ENCODE measurements around the gene C1orf141.

DNA sequence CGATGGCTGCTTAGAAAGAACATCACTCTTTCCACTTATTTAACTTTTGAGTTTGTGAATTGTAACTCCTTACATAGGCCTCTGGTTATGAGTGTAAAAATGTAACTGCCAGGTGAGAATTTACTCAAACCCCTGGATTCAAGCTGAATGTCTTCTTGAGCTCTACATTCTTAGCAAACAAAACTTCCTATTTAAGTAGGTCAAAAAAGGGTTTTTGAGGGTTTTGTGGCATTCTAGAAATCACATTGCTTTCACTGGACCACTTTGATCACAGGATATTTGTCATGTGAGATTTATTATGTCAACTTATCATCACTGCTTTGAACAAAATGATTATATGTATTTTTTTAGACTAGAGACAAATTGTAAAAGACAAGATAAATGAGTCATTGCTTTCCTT, 37.2 kb upstream of the C1orf141 start:
- TF ChIP-seq POLR2AphosphoS5 (IDR thresholded peaks at IDR 0.05), result no peak
- TF ChIP-seq, protein P1, sequence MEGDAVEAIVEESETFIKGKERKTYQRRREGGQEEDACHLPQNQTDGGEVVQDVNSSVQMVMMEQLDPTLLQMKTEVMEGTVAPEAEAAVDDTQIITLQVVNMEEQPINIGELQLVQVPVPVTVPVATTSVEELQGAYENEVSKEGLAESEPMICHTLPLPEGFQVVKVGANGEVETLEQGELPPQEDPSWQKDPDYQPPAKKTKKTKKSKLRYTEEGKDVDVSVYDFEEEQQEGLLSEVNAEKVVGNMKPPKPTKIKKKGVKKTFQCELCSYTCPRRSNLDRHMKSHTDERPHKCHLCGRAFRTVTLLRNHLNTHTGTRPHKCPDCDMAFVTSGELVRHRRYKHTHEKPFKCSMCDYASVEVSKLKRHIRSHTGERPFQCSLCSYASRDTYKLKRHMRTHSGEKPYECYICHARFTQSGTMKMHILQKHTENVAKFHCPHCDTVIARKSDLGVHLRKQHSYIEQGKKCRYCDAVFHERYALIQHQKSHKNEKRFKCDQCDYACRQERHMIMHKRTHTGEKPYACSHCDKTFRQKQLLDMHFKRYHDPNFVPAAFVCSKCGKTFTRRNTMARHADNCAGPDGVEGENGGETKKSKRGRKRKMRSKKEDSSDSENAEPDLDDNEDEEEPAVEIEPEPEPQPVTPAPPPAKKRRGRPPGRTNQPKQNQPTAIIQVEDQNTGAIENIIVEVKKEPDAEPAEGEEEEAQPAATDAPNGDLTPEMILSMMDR (IDR thresholded peaks at IDR 0.05), result no peak
